Panc1 (cell line): Measurements from ENCODE around the gene CDCA4. TPM values are rescaled to one million over a fixed set of nuclear protein-coding genes. Genes with fewer than 3 reads are reported as not detected.

Source experiments
- ATAC-seq: fragments of 200-7000 bp; cut with Tn5 transposase; 2 replicates; pipeline ENCODE4 v1.9.1; 2020; ENCODE audit warnings: mild to moderate bottlenecking, moderate library complexity
- BruUV-seq: library from RNA; stranded (reverse); fragments of 400-500 nt; replicated peaks from 2 replicates; lab custom pipeline; 2021; lab: Mats Ljungman, UMichigan
- CTCF ChIA-PET: fragments of 300-600 bp; sonication (Branson Sonifier 250); formaldehyde crosslinking; loops from one replicate; lab custom pipeline; 2022; ENCODE audit warnings: antibody characterized with exemption; lab: Charles Lee
- POLR2A ChIA-PET: fragments of 300-600 bp; sonication (Branson Sonifier 250); formaldehyde crosslinking; loops from one replicate; lab custom pipeline; 2022; ENCODE audit warnings: antibody characterized with exemption; lab: Charles Lee
- DNase-seq: peaks from one replicate; pipeline ENCODE4 v3.0.0-alpha.2; 2010; ENCODE audit warnings: low read depth, low spot score
- H3K27ac ChIP-seq: 2 replicates; pipeline ENCODE4 v1.5.1; 2011; ENCODE audit warnings: mild to moderate bottlenecking, low read length, inconsistent platforms
- H3K27me3 ChIP-seq: fragments of 200-500 bp; sonication (Bioruptor generic); 2 replicates; pipeline ENCODE4 v1.6.0; 2014; ENCODE audit warnings: low read length, inconsistent platforms; ENCODE audit not compliant: control insufficient read depth, insufficient read depth
- H3K36me3 ChIP-seq: fragments of 200-500 bp; sonication (Bioruptor generic); 2 replicates; pipeline ENCODE4 v1.5.1; 2014; ENCODE audit warnings: inconsistent platforms, mild to moderate bottlenecking, low read length, moderate library complexity; ENCODE audit not compliant: control insufficient read depth, insufficient read depth
- H3K4me1 ChIP-seq: 2 replicates; pipeline ENCODE4 v1.5.1; 2011; ENCODE audit warnings: inconsistent platforms, mild to moderate bottlenecking, low read length, moderate library complexity; ENCODE audit not compliant: control insufficient read depth, insufficient read depth
- H3K4me3 ChIP-seq, 2 experiments: 2 replicates each; pipeline ENCODE4 v1.5.1; 2011 to 2012; ENCODE audit warnings: low read depth in 2 of 2, low read length in 2 of 2, mild to moderate bottlenecking in 2 of 2, inconsistent platforms in 1 of 2, moderate library complexity in 1 of 2
- H3K9me3 ChIP-seq: fragments of 200-500 bp; sonication (Bioruptor generic); 2 replicates; pipeline ENCODE4 v1.5.1; 2014; ENCODE audit warnings: low read depth, mild to moderate bottlenecking, inconsistent platforms, low read length, moderate library complexity; ENCODE audit not compliant: control insufficient read depth, insufficient read depth
- POLR2AphosphoS5 ChIP-seq: IDR thresholded peaks from 2 replicates; pipeline ENCODE4 v1.6.1; 2012; ENCODE audit warnings: mild to moderate bottlenecking, low read depth, low read length, moderate library complexity
- REST ChIP-seq, 2 experiments: IDR thresholded peaks; 2 replicates each; pipeline ENCODE4 v1.6.1; 2011 to 2012; ENCODE audit warnings: low read depth in 2 of 2, control low read depth in 1 of 2, low read length in 1 of 2, mild to moderate bottlenecking in 1 of 2, moderate library complexity in 1 of 2; ENCODE audit not compliant: insufficient read depth in 1 of 2
- SIN3A ChIP-seq: IDR thresholded peaks from 2 replicates; pipeline ENCODE4 v1.6.1; 2012; ENCODE audit warnings: low read depth, mild to moderate bottlenecking, low read length, moderate library complexity, borderline replicate concordance; ENCODE audit not compliant: insufficient read depth
- TCF7L2 ChIP-seq: IDR thresholded peaks from 2 replicates; pipeline ENCODE4 v1.6.1; 2011; ENCODE audit warnings: mild to moderate bottlenecking, low read depth, low read length, inconsistent platforms
- in situ Hi-C: cut with HindIII; loops from 2 replicates; pipeline ENCODE4 v1.10.0; 2016; ENCODE audit warnings: low sequenced_read_pairs, low pct_unique_long_range_greater_than_20kb
- intact Hi-C: fragments of 100-400 bp; cut with micrococcal nuclease; formaldehyde crosslinking; loops from one replicate; pipeline ENCODE4 v1.10.0; 2022; ENCODE audit not compliant: unreplicated experiment
- total RNA-seq: library from RNA; stranded (reverse); gene quantifications from one replicate; pipeline ENCODE4 v1.2.1, GENCODE V29; 2021; ENCODE audit not compliant: unreplicated experiment
- TF ChIP-seq, protein P1 (sequence below): fragments of 450-650 bp; IDR thresholded peaks from 2 replicates; pipeline ENCODE4 v1.5.1; 2017; ENCODE audit warnings: mild to moderate bottlenecking

The CDCA4 gene
- total RNA-seq, 1 experiment from 2014 or later, result 39.9 TPM

DNA sequence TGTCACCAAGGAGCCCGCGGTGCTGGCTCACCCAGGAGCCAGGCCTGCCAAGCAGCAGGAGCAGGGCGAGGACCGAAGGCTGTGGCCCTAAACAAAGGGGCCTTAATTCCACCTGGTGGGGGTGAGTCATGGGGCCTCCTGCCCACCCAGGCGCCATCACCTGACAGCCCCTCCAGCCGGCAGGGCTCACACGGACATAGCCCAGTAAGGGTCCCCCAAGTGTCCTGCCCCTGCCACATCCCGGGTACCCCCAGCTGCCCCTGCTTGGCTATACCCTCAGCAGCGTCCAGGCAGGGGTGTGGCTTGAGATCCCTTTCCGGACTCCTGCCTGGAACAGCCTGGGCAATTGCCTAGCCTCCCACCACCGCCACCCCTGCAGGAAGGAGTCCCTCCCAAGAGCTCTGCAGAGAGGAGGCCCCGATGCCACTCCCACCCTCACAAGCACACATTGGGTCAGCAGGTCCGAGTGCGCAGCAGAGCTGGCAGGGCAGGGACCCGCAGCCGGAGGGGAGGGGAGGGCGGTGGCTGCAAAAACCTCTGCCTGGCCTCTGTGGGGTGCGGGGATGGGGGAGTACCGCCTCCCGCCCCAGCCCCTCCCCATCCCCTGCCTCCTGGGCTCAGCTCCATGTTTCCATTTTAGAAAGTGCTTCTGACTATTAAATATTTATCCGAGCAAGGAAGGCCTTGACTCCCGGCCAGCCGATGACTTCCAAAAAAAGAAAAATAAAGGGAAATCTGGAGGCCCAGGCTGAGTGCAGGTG lies 47.3 kb downstream of the CDCA4 start:
- intact Hi-C loops, result loop anchor here (5.0 kb wide), 1 partner anchor 74 kb away; no protein-coding TSS in a partner anchor
- Histone ChIP-seq H3K9me3 (no peaks in the 10 kb centered on the region), H3K4me1 (peaks cover 54% of the 10 kb centered on the region), H3K27ac (peak overlapping the region; percentile 93), H3K36me3 (peaks cover 2% of the 10 kb centered on the region; the same call in 1 of the 2 replicates), H3K4me3 (peak overlapping the region in 1 of 2 experiments; percentile 35; a peak in 2 of 4 replicates), H3K27me3 (no peaks in the 10 kb centered on the region)
- ChIA-PET CTCF (interaction anchor here (1.8 kb wide), 2 partner anchors 72 to 73 kb away, joined by 8 to 18 read pairs; no protein-coding TSS in a partner anchor), POLR2A (interaction anchor here (0.6 to 1.3 kb wide), 4 partner anchors 11 to 1494 kb away, joined by 3 to 10 read pairs (median 4); partner anchors contain the start of gene CLBA1)
- peak; percentile 54 for ATAC-seq
- TF ChIP-seq REST (IDR thresholded peaks at IDR 0.05; ENCODE audit: insufficient read depth in 1 of 2, low read depth in 2 of 2, low read length in 1 of 2) (no peak), SIN3A (peak; percentile 20; the same call in 1 of the 2 replicates), POLR2AphosphoS5 (peak; percentile 49; the same call in 1 of the 2 replicates), TCF7L2 (no peak)
- TF ChIP-seq, protein P1, sequence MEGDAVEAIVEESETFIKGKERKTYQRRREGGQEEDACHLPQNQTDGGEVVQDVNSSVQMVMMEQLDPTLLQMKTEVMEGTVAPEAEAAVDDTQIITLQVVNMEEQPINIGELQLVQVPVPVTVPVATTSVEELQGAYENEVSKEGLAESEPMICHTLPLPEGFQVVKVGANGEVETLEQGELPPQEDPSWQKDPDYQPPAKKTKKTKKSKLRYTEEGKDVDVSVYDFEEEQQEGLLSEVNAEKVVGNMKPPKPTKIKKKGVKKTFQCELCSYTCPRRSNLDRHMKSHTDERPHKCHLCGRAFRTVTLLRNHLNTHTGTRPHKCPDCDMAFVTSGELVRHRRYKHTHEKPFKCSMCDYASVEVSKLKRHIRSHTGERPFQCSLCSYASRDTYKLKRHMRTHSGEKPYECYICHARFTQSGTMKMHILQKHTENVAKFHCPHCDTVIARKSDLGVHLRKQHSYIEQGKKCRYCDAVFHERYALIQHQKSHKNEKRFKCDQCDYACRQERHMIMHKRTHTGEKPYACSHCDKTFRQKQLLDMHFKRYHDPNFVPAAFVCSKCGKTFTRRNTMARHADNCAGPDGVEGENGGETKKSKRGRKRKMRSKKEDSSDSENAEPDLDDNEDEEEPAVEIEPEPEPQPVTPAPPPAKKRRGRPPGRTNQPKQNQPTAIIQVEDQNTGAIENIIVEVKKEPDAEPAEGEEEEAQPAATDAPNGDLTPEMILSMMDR, result no peak
- in situ Hi-C loops, result no loop called here
- DNase-seq, result no peak
- BruUV-seq, result no TSS peak

GRCh38 chr14:104973135-104973384 lies 47.8 kb downstream of the CDCA4 start:
- CTCF ChIA-PET, result interaction anchor here (1.8 kb wide), 1 partner anchor 73 kb away, joined by 8 read pairs; no protein-coding TSS in a partner anchor
- H3K4me1 ChIP-seq, result peaks cover 54% of the 10 kb centered on the region
- DNase-seq, result peak; percentile 89
- POLR2A ChIA-PET, result interaction anchor here (0.6 kb wide), 2 partner anchors 13 to 1494 kb away, joined by 3 to 5 read pairs; partner anchors contain the start of gene CLBA1
- TF ChIP-seq POLR2AphosphoS5 (no peak), TCF7L2 (no peak), SIN3A (no peak; the same call in 1 of the 2 replicates), REST (IDR thresholded peaks at IDR 0.05; ENCODE audit: insufficient read depth in 1 of 2, low read depth in 2 of 2, low read length in 1 of 2) (no peak)
- TF ChIP-seq, protein P1, result no peak
- peaks cover 2% of the 10 kb centered on the region; the same call in 1 of the 2 replicates for H3K36me3 ChIP-seq
- BruUV-seq, result no TSS peak
- ATAC-seq, result no peak
- intact Hi-C loops (loop anchor here (5.0 kb wide), 1 partner anchor 74 kb away; no protein-coding TSS in a partner anchor), in situ Hi-C loops (no loop called here)
- no peaks in the 10 kb centered on the region for H3K9me3 ChIP-seq
- H3K4me3 ChIP-seq, result 0 out of 4 replicates have a peak overlapping the region, but pooled peaks of 1 of the 2 experiments have one; percentile 4
- no peaks in the 10 kb centered on the region for H3K27me3 ChIP-seq
- H3K27ac ChIP-seq, result peak overlapping the region; percentile 93
